GM21528 (cell line): ENCODE results near the gene DCTN5.

Experiments
- ATAC-seq: cut with Tn5 transposase; IDR thresholded peaks from one replicate; pipeline ENCODE4 v1.9.1; 2021; ENCODE audit warnings: mild to moderate bottlenecking, moderate library complexity; ENCODE audit not compliant: unreplicated experiment, low FRiP score

Gene DCTN5

GRCh38 chr16:23651943-23652468 lies 10.7 kb downstream of the DCTN5 start:
- ATAC-seq, result no peak

GRCh38 chr16:23663918-23664317 lies 22.7 kb downstream of the DCTN5 start:
- no peak for ATAC-seq

GRCh38 chr16:23666571-23667354 lies 25.5 kb downstream of the DCTN5 start:
- no peak for ATAC-seq

- no peak for ATAC-seq
These were observed 26.0 kb downstream of the DCTN5 start for GRCh38 chr16:23667355-23667659.

- no peak for ATAC-seq
These were observed 27.0 kb downstream of the DCTN5 start for GRCh38 chr16:23668225-23668624.

GRCh38 chr16:23668873-23669272 lies 27.6 kb downstream of the DCTN5 start:
- no peak for ATAC-seq

- peak; percentile 93 for ATAC-seq
These were observed 29.0 kb downstream of the DCTN5 start for GRCh38 chr16:23670137-23670776.

- ATAC-seq, result no peak
These were observed 32.8 kb downstream of the DCTN5 start for GRCh38 chr16:23673971-23674614.

- ATAC-seq, result no peak
These were observed 35.7 kb downstream of the DCTN5 start for GRCh38 chr16:23676924-23677480.

- ATAC-seq, result no peak
These were observed 37.4 kb downstream of the DCTN5 start, which contains the start of gene PLK1 for GRCh38 chr16:23678430-23679273. Gene PLK1 (plus strand): TSS chr16:23678889. CDS start chr16:23678933, 44 bp downstream.

- ATAC-seq, result no peak
These were observed 38.2 kb downstream of the DCTN5 start for GRCh38 chr16:23679274-23679985.

GRCh38 chr16:23679986-23680336 lies 38.7 kb downstream of the DCTN5 start:
- ATAC-seq, result no peak

GRCh38 chr16:23682181-23682580 lies 40.9 kb downstream of the DCTN5 start:
- no peak for ATAC-seq

GRCh38 chr16:23683487-23683886 lies 42.2 kb downstream of the DCTN5 start:
- no peak for ATAC-seq

GRCh38 chr16:23687034-23687808 lies 46.0 kb downstream of the DCTN5 start:
- ATAC-seq, result no peak

- no peak for ATAC-seq
These were observed 48.3 kb downstream of the DCTN5 start for GRCh38 chr16:23689442-23690187.

GRCh38 chr16:23690771-23691482 lies 49.7 kb downstream of the DCTN5 start:
- ATAC-seq, result no peak
